Endothelial cell (in vitro differentiated cells): ENCODE results near the gene CEP128. TPM values are rescaled to one million over a fixed set of nuclear protein-coding genes. Genes with fewer than 3 reads are reported as not detected.

Experiments
- DNase-seq: peaks from one replicate; pipeline ENCODE4 v3.0.0; 2021; ENCODE audit warnings: low spot score
- H3K27ac Mint-ChIP-seq: one replicate; pipeline ENCODE4 v1.8.0; 2021; ENCODE audit warnings: mixed read lengths, inconsistent platforms; ENCODE audit not compliant: unreplicated experiment
- H3K27me3 Mint-ChIP-seq: one replicate; pipeline ENCODE4 v1.8.0; 2021; ENCODE audit warnings: mild to moderate bottlenecking, moderate library complexity, mixed read lengths, inconsistent platforms; ENCODE audit not compliant: unreplicated experiment
- H3K36me3 Mint-ChIP-seq: one replicate; pipeline ENCODE4 v1.8.0; 2021; ENCODE audit warnings: mild to moderate bottlenecking, low read depth, mixed read lengths, inconsistent platforms; ENCODE audit not compliant: unreplicated experiment
- H3K4me1 Mint-ChIP-seq: one replicate; pipeline ENCODE4 v1.8.0; 2021; ENCODE audit warnings: mild to moderate bottlenecking, mixed read lengths, inconsistent platforms; ENCODE audit not compliant: unreplicated experiment
- H3K4me3 Mint-ChIP-seq: one replicate; pipeline ENCODE4 v1.8.0; 2021; ENCODE audit warnings: mild to moderate bottlenecking, mixed read lengths, inconsistent platforms; ENCODE audit not compliant: unreplicated experiment
- H3K9me3 Mint-ChIP-seq: one replicate; pipeline ENCODE4 v1.8.0; 2021; ENCODE audit warnings: mixed read lengths, inconsistent platforms; ENCODE audit not compliant: unreplicated experiment
- total RNA-seq: library from RNA; stranded (reverse); fragmentation: NEBNext Ultra II Directional; extraction: Animal tissue kit (Norgen Biotek cat#: 25700); gene quantifications from one replicate; pipeline ENCODE4 v1.2.1, GENCODE V29; 2021; ENCODE audit not compliant: unreplicated experiment
- TF ChIP-seq, protein P1 (sequence below): fragments of 200-600 bp; sonication (generic); IDR thresholded peaks from one replicate; pipeline ENCODE4 v1.5.0; 2021; ENCODE audit warnings: antibody characterized with exemption; ENCODE audit not compliant: unreplicated experiment

Gene CEP128
- total RNA-seq, 1 donor from 2014 or later, result 10.4 TPM

GRCh38 chr14:80678436-80678835 is 263.1 kb downstream of the CEP128 start:
- no peaks in the 10 kb centered on the region for H3K9me3 Mint-ChIP-seq
- H3K27ac Mint-ChIP-seq, result no peak overlapping the region
- TF ChIP-seq, protein P1, sequence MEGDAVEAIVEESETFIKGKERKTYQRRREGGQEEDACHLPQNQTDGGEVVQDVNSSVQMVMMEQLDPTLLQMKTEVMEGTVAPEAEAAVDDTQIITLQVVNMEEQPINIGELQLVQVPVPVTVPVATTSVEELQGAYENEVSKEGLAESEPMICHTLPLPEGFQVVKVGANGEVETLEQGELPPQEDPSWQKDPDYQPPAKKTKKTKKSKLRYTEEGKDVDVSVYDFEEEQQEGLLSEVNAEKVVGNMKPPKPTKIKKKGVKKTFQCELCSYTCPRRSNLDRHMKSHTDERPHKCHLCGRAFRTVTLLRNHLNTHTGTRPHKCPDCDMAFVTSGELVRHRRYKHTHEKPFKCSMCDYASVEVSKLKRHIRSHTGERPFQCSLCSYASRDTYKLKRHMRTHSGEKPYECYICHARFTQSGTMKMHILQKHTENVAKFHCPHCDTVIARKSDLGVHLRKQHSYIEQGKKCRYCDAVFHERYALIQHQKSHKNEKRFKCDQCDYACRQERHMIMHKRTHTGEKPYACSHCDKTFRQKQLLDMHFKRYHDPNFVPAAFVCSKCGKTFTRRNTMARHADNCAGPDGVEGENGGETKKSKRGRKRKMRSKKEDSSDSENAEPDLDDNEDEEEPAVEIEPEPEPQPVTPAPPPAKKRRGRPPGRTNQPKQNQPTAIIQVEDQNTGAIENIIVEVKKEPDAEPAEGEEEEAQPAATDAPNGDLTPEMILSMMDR, result no peak
- H3K27me3 Mint-ChIP-seq, result no peaks in the 10 kb centered on the region
- no peak for DNase-seq
- H3K4me3 Mint-ChIP-seq, result no peak overlapping the region
- peaks cover 17% of the 10 kb centered on the region for H3K36me3 Mint-ChIP-seq
- no peaks in the 10 kb centered on the region for H3K4me1 Mint-ChIP-seq

DNA sequence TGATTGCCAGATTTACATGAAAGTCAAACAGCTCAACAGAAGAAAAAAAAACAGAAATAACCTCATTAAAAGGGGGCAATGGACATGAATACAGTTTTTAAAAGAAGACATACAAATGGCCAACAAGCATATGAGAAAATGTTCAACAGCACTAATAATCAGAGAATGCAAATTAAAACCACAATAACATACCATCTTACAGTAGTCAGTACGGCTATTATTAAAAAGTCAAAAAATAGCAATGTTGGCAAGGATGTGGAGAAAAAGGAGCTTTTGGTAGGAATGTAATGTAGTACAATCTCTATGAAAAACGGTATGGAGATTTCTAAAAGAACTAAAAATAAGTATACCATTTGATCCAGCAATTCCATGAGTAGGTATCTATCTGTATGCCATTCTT is 272.1 kb downstream of the CEP128 start:
- TF ChIP-seq, protein P1, result no peak
- no peak for DNase-seq
- Mint-ChIP-seq H3K27me3 (no peaks in the 10 kb centered on the region), H3K4me3 (no peak overlapping the region), H3K4me1 (peaks cover 13% of the 10 kb centered on the region), H3K36me3 (no peaks in the 10 kb centered on the region), H3K27ac (no peak overlapping the region), H3K9me3 (no peaks in the 10 kb centered on the region)

DNA sequence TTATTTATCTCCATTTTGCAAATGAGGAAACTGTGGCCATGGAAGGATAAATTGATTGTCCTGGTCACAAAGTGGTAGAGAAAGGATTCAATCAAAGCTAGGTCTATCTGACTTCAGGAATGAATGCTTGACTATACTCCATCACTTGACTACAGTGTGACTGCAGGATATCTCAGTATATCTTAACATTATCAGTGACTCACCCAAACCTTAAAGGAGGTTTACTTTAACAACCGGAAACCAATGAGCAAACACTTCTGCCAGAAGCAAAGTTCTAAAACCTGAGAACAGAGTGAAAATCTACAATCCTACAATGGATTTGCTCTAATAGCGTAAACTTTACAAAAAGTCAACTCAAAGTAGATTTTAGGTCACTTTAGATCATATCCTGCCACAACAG is 277.0 kb downstream of the CEP128 start:
- Mint-ChIP-seq H3K36me3 (no peaks in the 10 kb centered on the region), H3K27ac (no peak overlapping the region), H3K27me3 (no peaks in the 10 kb centered on the region), H3K4me3 (no peak overlapping the region), H3K4me1 (peaks cover 17% of the 10 kb centered on the region), H3K9me3 (no peaks in the 10 kb centered on the region)
- TF ChIP-seq, protein P1, result no peak
- DNase-seq, result no peak

DNA sequence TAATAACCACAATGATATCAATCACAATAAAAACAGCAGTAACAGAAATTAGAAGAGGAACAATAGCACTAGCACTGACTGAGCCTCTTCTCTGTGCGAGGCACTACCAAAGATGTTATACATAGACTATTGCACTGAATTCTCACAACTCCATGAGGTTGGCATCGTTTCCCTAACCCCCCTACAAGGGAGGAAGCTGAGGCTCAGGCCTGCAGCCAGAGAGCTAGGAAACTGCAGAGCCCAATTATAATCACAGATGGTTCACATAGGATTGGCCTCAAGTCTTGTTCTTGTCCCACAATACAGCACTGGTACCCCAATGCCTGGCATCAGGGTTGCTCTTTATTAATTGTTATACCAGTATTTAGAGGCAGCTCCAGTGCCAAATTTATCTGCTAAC is 278.0 kb downstream of the CEP128 start:
- H3K36me3 Mint-ChIP-seq, result no peaks in the 10 kb centered on the region
- H3K4me1 Mint-ChIP-seq, result peaks cover 17% of the 10 kb centered on the region
- no peak overlapping the region for H3K4me3 Mint-ChIP-seq
- no peak for DNase-seq
- peak overlapping the region; percentile 12 for H3K27ac Mint-ChIP-seq
- TF ChIP-seq, protein P1, result no peak
- no peaks in the 10 kb centered on the region for H3K9me3 Mint-ChIP-seq
- H3K27me3 Mint-ChIP-seq, result no peaks in the 10 kb centered on the region

DNA sequence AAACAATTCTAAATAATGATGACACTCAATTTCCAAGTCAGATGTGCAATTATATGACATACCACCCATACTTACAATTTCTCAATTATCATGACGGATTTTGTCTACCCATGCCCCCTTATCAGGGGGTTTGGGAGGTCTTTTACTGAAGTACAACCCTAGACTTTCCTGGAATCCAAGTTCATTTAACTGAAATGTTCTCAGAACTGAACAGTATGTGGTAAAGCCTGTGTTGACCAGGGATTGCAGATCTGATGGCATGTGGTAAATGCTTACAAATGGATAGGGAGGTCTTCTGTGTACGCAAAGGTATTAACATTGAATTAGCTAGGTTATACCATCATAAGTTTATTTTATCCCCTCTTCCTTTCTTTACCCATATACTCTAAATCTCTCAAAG is 281.8 kb downstream of the CEP128 start:
- H3K27me3 Mint-ChIP-seq, result no peaks in the 10 kb centered on the region
- DNase-seq, result no peak
- no peak overlapping the region for H3K27ac Mint-ChIP-seq
- TF ChIP-seq, protein P1, result no peak
- H3K4me3 Mint-ChIP-seq, result no peak overlapping the region
- peaks cover 17% of the 10 kb centered on the region for H3K4me1 Mint-ChIP-seq
- no peaks in the 10 kb centered on the region for H3K36me3 Mint-ChIP-seq
- no peaks in the 10 kb centered on the region for H3K9me3 Mint-ChIP-seq
